Body of pancreas (tissue), 4 donors: ENCODE measurements around the gene EFCAB5. TPM values are rescaled to one million over a fixed set of nuclear protein-coding genes. Genes with fewer than 3 reads are reported as not detected.
"Not testable (repeated sequence)": the region's sequence is repeated elsewhere in the genome, so short reads cannot be mapped to it uniquely, and the experiment has no call there.

Source experiments
- ATAC-seq: fragments of 150-250 bp; one replicate; pipeline ENCODE4 v1.9.1; 2016
- DNase-seq, 4 donors: peaks; one replicate each; pipeline ENCODE4 v3.0.0-alpha.2; 2019
- H3K27ac ChIP-seq, 4 donors: fragments of 200-600 bp; sonication (generic); 1 replicate in 3 of 4; 2 replicates in 1 of 4; pipeline versions ENCODE4 v1.5.1 to v1.6.1; 2016 to 2019; ENCODE audit warnings: mild to moderate bottlenecking in 1 of 4, mixed read lengths in 1 of 4, moderate library complexity in 1 of 4
- H3K27me3 ChIP-seq, 2 donors: fragments of 200-600 bp; sonication (generic); one replicate each; pipeline ENCODE4 v1.6.0; 2016; ENCODE audit warnings: mild to moderate bottlenecking in 1 of 2
- H3K36me3 ChIP-seq, 2 donors: fragments of 200-600 bp; sonication (generic); replicated peaks in 1 of 2; 2 replicates each; pipeline ENCODE4 v1.5.1; 2016; ENCODE audit warnings: low read depth in 2 of 2; ENCODE audit not compliant: insufficient read depth in 1 of 2
- H3K4me1 ChIP-seq: fragments of 200-600 bp; sonication (generic); one replicate; pipeline ENCODE4 v1.6.0; 2016
- H3K4me3 ChIP-seq, 2 donors: fragments of 200-600 bp; sonication (generic); 1 replicate in 1 of 2; 2 replicates in 1 of 2; pipeline ENCODE4 v1.5.1; 2016 to 2019
- H3K9me3 ChIP-seq, 3 donors: fragments of 200-600 bp; sonication (generic); 1 replicate in 2 of 3; 2 replicates in 1 of 3; pipeline ENCODE4 v1.5.1; 2016
- CTCF ChIP-seq, 7 experiments: fragments of 450-650 bp in 4 of 7; fragments of 200-600 bp in 3 of 7; sonication (generic) in 3 of 7; IDR thresholded peaks; one replicate each; pipeline ENCODE4 v1.5.1; 2016 to 2019; ENCODE audit warnings: antibody characterized with exemption in 7 of 7
- POLR2A ChIP-seq, 3 donors: fragments of 450-650 bp; IDR thresholded peaks; one replicate each; pipeline ENCODE4 v1.6.1; 2016; ENCODE audit warnings: antibody characterized with exemption in 3 of 3, mild to moderate bottlenecking in 2 of 3
- WGBS, 2 donors: methylation state at CpG; one replicate each; pipeline ENCODE4 v1.1.5; 2017; 5-methylcytosine and 5-hydroxymethylcytosine counted together
- intact Hi-C: fragments of 100-400 bp; cut with DNase I; formaldehyde crosslinking; loops from one replicate; pipeline ENCODE4 v1.15.1; 2023
- total RNA-seq, 2 donors: library from RNA; depleted of rRNA; stranded (reverse); fragments of >200 nt; gene quantifications; one replicate each; pipeline ENCODE4 v1.1.0, GENCODE V29; 2016

The EFCAB5 gene
- total RNA-seq = under 1 TPM in 1 of 2 donors, not detected in 1; under 0.01 TPM

DNA sequence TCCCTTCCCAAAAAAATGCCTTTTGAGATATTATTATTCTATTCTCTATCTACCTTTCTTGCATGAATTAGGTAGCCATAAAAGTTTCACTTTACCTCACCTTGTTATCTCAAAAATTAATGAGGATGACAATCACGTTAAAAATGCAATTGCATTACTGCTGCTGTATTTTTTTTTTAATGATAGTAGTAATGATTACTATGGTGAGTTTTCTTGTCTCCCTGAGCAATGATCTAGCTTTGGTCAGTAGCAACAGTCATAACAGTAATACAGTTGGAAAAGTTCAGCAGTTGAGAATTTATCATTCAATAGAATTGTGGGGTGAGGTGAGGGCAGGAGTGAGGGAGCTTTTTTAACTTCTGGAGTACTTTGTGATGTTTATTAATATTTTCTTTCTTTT lies at the start of gene EFCAB5:
EFCAB5 (plus strand) TSS at position 301 of the 400 bp plus-strand sequence. CDS start 163 bp downstream, outside the sequence.
- WGBS, 2 donors = 40 to 42% methylated on average over 1 of the region's 1 CpG
- Histone ChIP-seq H3K27ac (no peak within 1 kb of the TSS), H3K27me3 (no peaks in the 10 kb centered on the region), H3K9me3 (no peaks in the 10 kb centered on the region), H3K4me3 (no peak within 1 kb of the TSS), H3K36me3 (no peaks in the 10 kb centered on the region), H3K4me1 (no peaks in the 10 kb centered on the region)
- intact Hi-C loops = no loop called here
- DNase-seq (no peak), ATAC-seq (peak; percentile 35)
- no peak for TF ChIP-seq POLR2A (IDR thresholded peaks at IDR 0.05)
- no peak for TF ChIP-seq CTCF (IDR thresholded peaks at IDR 0.05)

DNA sequence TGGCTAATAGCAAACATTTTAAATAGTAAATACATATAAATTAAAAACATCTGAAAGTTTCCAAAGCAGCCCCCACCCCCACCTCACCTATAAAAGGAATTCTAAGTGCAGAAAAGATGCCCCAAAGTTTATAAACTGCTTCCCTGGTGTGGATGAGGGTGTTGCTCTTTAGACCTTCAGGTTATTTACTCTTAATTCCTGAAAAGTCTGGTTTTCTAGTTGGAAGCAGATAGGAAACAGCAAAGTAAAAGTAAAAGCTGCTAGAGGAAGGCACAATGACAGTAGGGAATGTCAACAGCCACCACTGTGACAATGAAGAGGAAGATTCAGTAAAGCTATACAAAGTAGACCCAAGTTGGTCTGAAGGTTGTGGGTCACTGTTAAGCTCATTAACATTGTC lies 49.2 kb upstream of the EFCAB5 start:
- Histone ChIP-seq H3K4me1 (no peaks in the 10 kb centered on the region), H3K27ac (no peak overlapping the region), H3K9me3 (no peaks in the 10 kb centered on the region), H3K27me3 (no peaks in the 10 kb centered on the region), H3K4me3 (no peak overlapping the region), H3K36me3 (no peaks in the 10 kb centered on the region)
- ATAC-seq = no peak
- intact Hi-C loops = no loop called here
- no peak for TF ChIP-seq POLR2A (IDR thresholded peaks at IDR 0.05)
- peak in 1 of 7 experiments; percentile 6 for TF ChIP-seq CTCF (IDR thresholded peaks at IDR 0.05)
- DNase-seq = no peak

GRCh38 chr17:29897136-29897535 lies 44.3 kb upstream of the EFCAB5 start:
- H3K9me3 ChIP-seq, H3K36me3 ChIP-seq, H3K27me3 ChIP-seq, H3K27ac ChIP-seq, DNase-seq, intact Hi-C loops, ATAC-seq, H3K4me1 ChIP-seq, H3K4me3 ChIP-seq: not testable (repeated sequence)
- 93 to 97% methylated on average over 4 of the region's 4 CpGs for WGBS, 2 donors

GRCh38 chr17:29903471-29903870 lies 38.0 kb upstream of the EFCAB5 start:
- TF ChIP-seq CTCF (IDR thresholded peaks at IDR 0.05) (no peak), POLR2A (IDR thresholded peaks at IDR 0.05) (no peak)
- ATAC-seq (no peak), DNase-seq (no peak)
- 93 to 94% methylated on average over 2 of the region's 2 CpGs for WGBS, 2 donors
- intact Hi-C loops = no loop called here
- no peak overlapping the region for H3K27ac ChIP-seq
- H3K9me3 ChIP-seq = no peaks in the 10 kb centered on the region
- no peaks in the 10 kb centered on the region for H3K27me3 ChIP-seq
- H3K4me3 ChIP-seq = no peak overlapping the region
- H3K4me1 ChIP-seq = no peaks in the 10 kb centered on the region
- H3K36me3 ChIP-seq = no peaks in the 10 kb centered on the region

- Histone ChIP-seq H3K4me3 (no peak overlapping the region), H3K27me3 (no peaks in the 10 kb centered on the region), H3K36me3 (no peaks in the 10 kb centered on the region), H3K4me1 (peaks cover 5% of the 10 kb centered on the region), H3K9me3 (no peaks in the 10 kb centered on the region), H3K27ac (no peak overlapping the region)
- no peak for ATAC-seq
- whole genome bisulfite sequencing, 2 donors = 90% methylated on average over 2 to 3 of the region's 3 CpGs
- no peak for TF ChIP-seq CTCF (IDR thresholded peaks at IDR 0.05)
- intact Hi-C loops = no loop called here
- peak in 1 of 4 donors; percentile 9 for DNase-seq
Measured at GRCh38 chr17:29905086-29905878, 36.2 kb upstream of the EFCAB5 start.
